OCI-LY3 (cell line): ENCODE measurements around the gene B4GALT6.

Experiments used
- H2AFZ ChIP-seq: fragments of 200-600, 300-600 bp; shearing (Covaris generic); 2 replicates; pipeline ENCODE4 v1.6.0; 2014; ENCODE audit warnings: antibody characterized with exemption, low read depth, low read length
- H3K27ac ChIP-seq: fragments of 200-600, 300-600 bp; sonication (generic); 2 replicates; pipeline ENCODE4 v1.5.1; 2014; ENCODE audit warnings: mild to moderate bottlenecking, low read length, moderate library complexity, mixed read lengths
- H3K27me3 ChIP-seq: fragments of 200-600, 300-600 bp; sonication (generic); 2 replicates; pipeline ENCODE4 v1.6.1; 2014; ENCODE audit warnings: low read depth, low read length, mixed read lengths
- H3K36me3 ChIP-seq: fragments of 200-600, 300-600 bp; sonication (generic); replicated peaks from 2 replicates; pipeline ENCODE3; 2014; ENCODE audit warnings: low read depth, low read length, mixed read lengths
- H3K4me1 ChIP-seq: fragments of 300-600, 200-600 bp; sonication (generic); 2 replicates; pipeline ENCODE4 v1.6.1; 2014; ENCODE audit warnings: low read length, mixed read lengths
- H3K4me2 ChIP-seq: fragments of 200-600, 300-600 bp; sonication (generic); 2 replicates; pipeline ENCODE4 v1.6.1; 2014; ENCODE audit warnings: low read length, mixed read lengths
- H3K4me3 ChIP-seq: fragments of 300-600, 200-600 bp; sonication (generic); 2 replicates; pipeline ENCODE4 v1.5.1; 2014; ENCODE audit warnings: antibody characterized with exemption, mild to moderate bottlenecking, low read length, moderate library complexity
- H3K79me2 ChIP-seq: fragments of 300-600, 200-600 bp; shearing (Covaris generic); 2 replicates; pipeline ENCODE4 v1.6.1; 2014; ENCODE audit warnings: mild to moderate bottlenecking, low read length, mixed read lengths
- H3K9ac ChIP-seq: fragments of 300-600, 200-600 bp; shearing (Covaris generic); 2 replicates; pipeline ENCODE4 v1.6.0; 2014; ENCODE audit warnings: mild to moderate bottlenecking, low read length, moderate library complexity
- H3K9me3 ChIP-seq: fragments of 200-600, 300-600 bp; shearing (Covaris generic); 2 replicates; pipeline ENCODE4 v1.6.1; 2014; ENCODE audit warnings: low read length, mixed read lengths; ENCODE audit not compliant: insufficient read depth
- H4K20me1 ChIP-seq: fragments of 200-600, 300-600 bp; sonication (generic); 2 replicates; pipeline ENCODE4 v1.6.1; 2016; ENCODE audit warnings: low read length, mixed read lengths; ENCODE audit not compliant: insufficient read depth
- CTCF ChIP-seq: fragments of 200-600, 300-600 bp; sonication (generic); IDR thresholded peaks from 2 replicates; pipeline ENCODE4 v1.5.1; 2014; ENCODE audit warnings: antibody characterized with exemption, low read length, low read depth
- EZH2phosphoT487 ChIP-seq: fragments of 200-600 bp; shearing (Covaris generic); IDR thresholded peaks from 2 replicates; pipeline ENCODE4 v1.6.1; 2018; ENCODE audit warnings: antibody characterized with exemption, mixed run types, low read depth

The B4GALT6 gene

GRCh38 chr18:31652357-31652756, 32.0 kb downstream of the B4GALT6 start:
- Histone ChIP-seq H3K9me3 (no peaks in the 10 kb centered on the region), H3K4me2 (peak overlapping the region; percentile 39)

GRCh38 chr18:31651369-31651768, 33.0 kb downstream of the B4GALT6 start:
- Histone ChIP-seq H2AFZ (no peak overlapping the region), H3K9ac (no peak overlapping the region), H3K36me3 (no peaks in the 10 kb centered on the region), H4K20me1 (no peaks in the 10 kb centered on the region), H3K4me2 (no peak overlapping the region), H3K27me3 (no peaks in the 10 kb centered on the region), H3K4me1 (peaks cover 75% of the 10 kb centered on the region), H3K79me2 (no peaks in the 10 kb centered on the region), H3K4me3 (no peak overlapping the region), H3K27ac (no peak overlapping the region), H3K9me3 (no peaks in the 10 kb centered on the region)
- TF ChIP-seq EZH2phosphoT487 = no peak
- no peak for TF ChIP-seq CTCF

More at GRCh38 chr18:31652357-31652756, 32.0 kb downstream of the B4GALT6 start:
- Histone ChIP-seq H4K20me1 (no peaks in the 10 kb centered on the region), H3K79me2 (no peaks in the 10 kb centered on the region), H3K4me1 (peaks cover 75% of the 10 kb centered on the region), H3K36me3 (no peaks in the 10 kb centered on the region), H2AFZ (no peak overlapping the region), H3K9ac (no peak overlapping the region), H3K27ac (no peak overlapping the region), H3K4me3 (no peak overlapping the region), H3K27me3 (no peaks in the 10 kb centered on the region)
- no peak for TF ChIP-seq CTCF
- TF ChIP-seq EZH2phosphoT487 = no peak

- H3K79me2 ChIP-seq = no peaks in the 10 kb centered on the region
- no peaks in the 10 kb centered on the region for H4K20me1 ChIP-seq
- TF ChIP-seq EZH2phosphoT487 = no peak
- TF ChIP-seq CTCF = no peak
- no peaks in the 10 kb centered on the region for H3K27me3 ChIP-seq
- H3K36me3 ChIP-seq = no peaks in the 10 kb centered on the region
- H3K4me2 ChIP-seq = peak overlapping the region; percentile 30
- no peak overlapping the region for H3K4me3 ChIP-seq
- H3K9ac ChIP-seq = peak overlapping the region; percentile 16; the same call in 1 of the 2 replicates
- H3K27ac ChIP-seq = peak overlapping the region; percentile 31; the same call in 1 of the 2 replicates
- peaks cover 71% of the 10 kb centered on the region for H3K4me1 ChIP-seq
- peak overlapping the region; percentile 32; the same call in 1 of the 2 replicates for H2AFZ ChIP-seq
- H3K9me3 ChIP-seq = no peaks in the 10 kb centered on the region
Observed at GRCh38 chr18:31649978-31650719, 34.2 kb downstream of the B4GALT6 start.

GRCh38 chr18:31649449-31649848, 34.9 kb downstream of the B4GALT6 start:
- H3K79me2 ChIP-seq = no peaks in the 10 kb centered on the region
- H3K4me2 ChIP-seq = peak overlapping the region; percentile 57
- H3K9ac ChIP-seq = no peak overlapping the region

More at GRCh38 chr18:31649449-31649848, 34.9 kb downstream of the B4GALT6 start:
- Histone ChIP-seq H3K4me1 (peaks cover 67% of the 10 kb centered on the region), H3K4me3 (peak overlapping the region; percentile 19; the same call in 1 of the 2 replicates), H2AFZ (no peak overlapping the region), H3K27ac (peak overlapping the region; percentile 14; the same call in 1 of the 2 replicates), H4K20me1 (no peaks in the 10 kb centered on the region), H3K9me3 (no peaks in the 10 kb centered on the region), H3K27me3 (no peaks in the 10 kb centered on the region), H3K36me3 (no peaks in the 10 kb centered on the region)
- no peak for TF ChIP-seq CTCF
